H1 (cell line): ENCODE measurements around the gene LPO. TPM values are rescaled to one million over a fixed set of nuclear protein-coding genes. Genes with fewer than 3 reads are reported as not detected.

ENCODE experiments used
- CHD1 ChIP-seq: IDR thresholded peaks from 2 replicates; pipeline ENCODE4 v1.6.1; 2012; ENCODE audit warnings: low read depth, low read length, improper control_type of control experiment
- SIN3A ChIP-seq, 2 experiments: IDR thresholded peaks in 1 of 2; conservative IDR thresholded peaks in 1 of 2; 2 replicates each; pipeline ENCODE4 v1.6.1; 2011 to 2012; ENCODE audit warnings: low read length in 2 of 2, improper control_type of control experiment in 1 of 2, low read depth in 1 of 2, mild to moderate bottlenecking in 1 of 2
- SP1 ChIP-seq: IDR thresholded peaks from 2 replicates; pipeline ENCODE4 v1.6.1; 2011; ENCODE audit warnings: low read depth, low read length
- polyA plus RNA-seq, 7 experiments: library from polyadenylated mRNA; depleted of rRNA in 3 of 7; stranded (reverse) in 5 of 7; unstranded in 2 of 7; fragments of >200 nt in 5 of 7; fragments of 200-250 nt in 2 of 7; gene quantifications; 1 replicate in 5 of 7; 2 replicates in 1 of 7; 4 replicates in 1 of 7; pipeline versions ENCODE4 v1.2.1 to v1.2.3, GENCODE V29; 2011 to 2013; ENCODE audit warnings: missing spikeins in 2 of 7, mixed read lengths in 2 of 7
- total RNA-seq: library from RNA; stranded (reverse); fragmentation: NEBNext Ultra II Directional; extraction: Animal tissue kit (Norgen Biotek cat#: 25700); gene quantifications from 2 replicates; pipeline ENCODE4 v1.2.1, GENCODE V29; 2021
- TF ChIP-seq, protein P1 (sequence below): fragments of 300-600 bp; sonication (generic); IDR thresholded peaks from 2 replicates; pipeline ENCODE4 v1.7.1; 2012; ENCODE audit warnings: low read length, moderate library complexity, mild to moderate bottlenecking, inconsistent platforms; ENCODE audit not compliant: insufficient replicate concordance

LPO gene
- total and polyA plus RNA-seq, 2 of the 8 experiments (the other 6 are each of a cell fraction or from before 2014, with no cell fraction given), result 0.38 to 0.52 TPM

GRCh38 chr17:58309918-58310259 lies 71.5 kb downstream of the LPO start (continued):
- TF ChIP-seq, protein P1, sequence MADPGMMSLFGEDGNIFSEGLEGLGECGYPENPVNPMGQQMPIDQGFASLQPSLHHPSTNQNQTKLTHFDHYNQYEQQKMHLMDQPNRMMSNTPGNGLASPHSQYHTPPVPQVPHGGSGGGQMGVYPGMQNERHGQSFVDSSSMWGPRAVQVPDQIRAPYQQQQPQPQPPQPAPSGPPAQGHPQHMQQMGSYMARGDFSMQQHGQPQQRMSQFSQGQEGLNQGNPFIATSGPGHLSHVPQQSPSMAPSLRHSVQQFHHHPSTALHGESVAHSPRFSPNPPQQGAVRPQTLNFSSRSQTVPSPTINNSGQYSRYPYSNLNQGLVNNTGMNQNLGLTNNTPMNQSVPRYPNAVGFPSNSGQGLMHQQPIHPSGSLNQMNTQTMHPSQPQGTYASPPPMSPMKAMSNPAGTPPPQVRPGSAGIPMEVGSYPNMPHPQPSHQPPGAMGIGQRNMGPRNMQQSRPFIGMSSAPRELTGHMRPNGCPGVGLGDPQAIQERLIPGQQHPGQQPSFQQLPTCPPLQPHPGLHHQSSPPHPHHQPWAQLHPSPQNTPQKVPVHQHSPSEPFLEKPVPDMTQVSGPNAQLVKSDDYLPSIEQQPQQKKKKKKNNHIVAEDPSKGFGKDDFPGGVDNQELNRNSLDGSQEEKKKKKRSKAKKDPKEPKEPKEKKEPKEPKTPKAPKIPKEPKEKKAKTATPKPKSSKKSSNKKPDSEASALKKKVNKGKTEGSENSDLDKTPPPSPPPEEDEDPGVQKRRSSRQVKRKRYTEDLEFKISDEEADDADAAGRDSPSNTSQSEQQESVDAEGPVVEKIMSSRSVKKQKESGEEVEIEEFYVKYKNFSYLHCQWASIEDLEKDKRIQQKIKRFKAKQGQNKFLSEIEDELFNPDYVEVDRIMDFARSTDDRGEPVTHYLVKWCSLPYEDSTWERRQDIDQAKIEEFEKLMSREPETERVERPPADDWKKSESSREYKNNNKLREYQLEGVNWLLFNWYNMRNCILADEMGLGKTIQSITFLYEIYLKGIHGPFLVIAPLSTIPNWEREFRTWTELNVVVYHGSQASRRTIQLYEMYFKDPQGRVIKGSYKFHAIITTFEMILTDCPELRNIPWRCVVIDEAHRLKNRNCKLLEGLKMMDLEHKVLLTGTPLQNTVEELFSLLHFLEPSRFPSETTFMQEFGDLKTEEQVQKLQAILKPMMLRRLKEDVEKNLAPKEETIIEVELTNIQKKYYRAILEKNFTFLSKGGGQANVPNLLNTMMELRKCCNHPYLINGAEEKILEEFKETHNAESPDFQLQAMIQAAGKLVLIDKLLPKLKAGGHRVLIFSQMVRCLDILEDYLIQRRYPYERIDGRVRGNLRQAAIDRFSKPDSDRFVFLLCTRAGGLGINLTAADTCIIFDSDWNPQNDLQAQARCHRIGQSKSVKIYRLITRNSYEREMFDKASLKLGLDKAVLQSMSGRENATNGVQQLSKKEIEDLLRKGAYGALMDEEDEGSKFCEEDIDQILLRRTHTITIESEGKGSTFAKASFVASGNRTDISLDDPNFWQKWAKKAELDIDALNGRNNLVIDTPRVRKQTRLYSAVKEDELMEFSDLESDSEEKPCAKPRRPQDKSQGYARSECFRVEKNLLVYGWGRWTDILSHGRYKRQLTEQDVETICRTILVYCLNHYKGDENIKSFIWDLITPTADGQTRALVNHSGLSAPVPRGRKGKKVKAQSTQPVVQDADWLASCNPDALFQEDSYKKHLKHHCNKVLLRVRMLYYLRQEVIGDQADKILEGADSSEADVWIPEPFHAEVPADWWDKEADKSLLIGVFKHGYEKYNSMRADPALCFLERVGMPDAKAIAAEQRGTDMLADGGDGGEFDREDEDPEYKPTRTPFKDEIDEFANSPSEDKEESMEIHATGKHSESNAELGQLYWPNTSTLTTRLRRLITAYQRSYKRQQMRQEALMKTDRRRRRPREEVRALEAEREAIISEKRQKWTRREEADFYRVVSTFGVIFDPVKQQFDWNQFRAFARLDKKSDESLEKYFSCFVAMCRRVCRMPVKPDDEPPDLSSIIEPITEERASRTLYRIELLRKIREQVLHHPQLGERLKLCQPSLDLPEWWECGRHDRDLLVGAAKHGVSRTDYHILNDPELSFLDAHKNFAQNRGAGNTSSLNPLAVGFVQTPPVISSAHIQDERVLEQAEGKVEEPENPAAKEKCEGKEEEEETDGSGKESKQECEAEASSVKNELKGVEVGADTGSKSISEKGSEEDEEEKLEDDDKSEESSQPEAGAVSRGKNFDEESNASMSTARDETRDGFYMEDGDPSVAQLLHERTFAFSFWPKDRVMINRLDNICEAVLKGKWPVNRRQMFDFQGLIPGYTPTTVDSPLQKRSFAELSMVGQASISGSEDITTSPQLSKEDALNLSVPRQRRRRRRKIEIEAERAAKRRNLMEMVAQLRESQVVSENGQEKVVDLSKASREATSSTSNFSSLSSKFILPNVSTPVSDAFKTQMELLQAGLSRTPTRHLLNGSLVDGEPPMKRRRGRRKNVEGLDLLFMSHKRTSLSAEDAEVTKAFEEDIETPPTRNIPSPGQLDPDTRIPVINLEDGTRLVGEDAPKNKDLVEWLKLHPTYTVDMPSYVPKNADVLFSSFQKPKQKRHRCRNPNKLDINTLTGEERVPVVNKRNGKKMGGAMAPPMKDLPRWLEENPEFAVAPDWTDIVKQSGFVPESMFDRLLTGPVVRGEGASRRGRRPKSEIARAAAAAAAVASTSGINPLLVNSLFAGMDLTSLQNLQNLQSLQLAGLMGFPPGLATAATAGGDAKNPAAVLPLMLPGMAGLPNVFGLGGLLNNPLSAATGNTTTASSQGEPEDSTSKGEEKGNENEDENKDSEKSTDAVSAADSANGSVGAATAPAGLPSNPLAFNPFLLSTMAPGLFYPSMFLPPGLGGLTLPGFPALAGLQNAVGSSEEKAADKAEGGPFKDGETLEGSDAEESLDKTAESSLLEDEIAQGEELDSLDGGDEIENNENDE, result no peak
- TF ChIP-seq SP1 (no peak), CHD1 (no peak), SIN3A (conservative IDR thresholded peaks at IDR 0.05 in 1 of 2, IDR thresholded peaks at IDR 0.05 in 1 of 2; ENCODE audit: low read depth in 1 of 2, low read length in 2 of 2) (no peak)
